H9 (cell line): ENCODE measurements around the gene HFE. TPM values are rescaled to one million over a fixed set of nuclear protein-coding genes. Genes with fewer than 3 reads are reported as not detected.

Source experiments
- DNase-seq: peaks from one replicate; pipeline ENCODE4 v3.0.0-alpha.2; 2017
- H2AFZ ChIP-seq: one replicate; pipeline ENCODE4 v1.6.1; 2013; ENCODE audit warnings: mild to moderate bottlenecking, low read length, control low read depth, moderate library complexity
- H2AK5ac ChIP-seq: 2 replicates; pipeline ENCODE4 v1.6.1; 2013; ENCODE audit warnings: low read length, control low read depth, mixed read lengths; ENCODE audit not compliant: insufficient read length
- H2BK120ac ChIP-seq: one replicate; pipeline ENCODE4 v1.6.1; 2013; ENCODE audit warnings: low read depth, mild to moderate bottlenecking, low read length, control low read depth, inconsistent platforms; ENCODE audit not compliant: poor library complexity, severe bottlenecking
- H2BK12ac ChIP-seq: 2 replicates; pipeline ENCODE4 v1.6.1; 2013; ENCODE audit warnings: low read length, control low read depth, mixed read lengths, low read depth; ENCODE audit not compliant: insufficient read length
- H2BK15ac ChIP-seq: 2 replicates; pipeline ENCODE4 v1.6.1; 2013; ENCODE audit warnings: low read depth, low read length, control low read depth
- H2BK20ac ChIP-seq: one replicate; pipeline ENCODE4 v1.6.1; 2013; ENCODE audit warnings: low read depth, mild to moderate bottlenecking, low read length, control low read depth, inconsistent platforms; ENCODE audit not compliant: poor library complexity, severe bottlenecking
- H2BK5ac ChIP-seq: 2 replicates; pipeline ENCODE4 v1.6.1; 2013; ENCODE audit warnings: low read length, control low read depth, mixed read lengths; ENCODE audit not compliant: insufficient read length
- H3K14ac ChIP-seq: 2 replicates; pipeline ENCODE4 v1.6.1; 2013; ENCODE audit warnings: low read length, control low read depth; ENCODE audit not compliant: insufficient read depth
- H3K18ac ChIP-seq: 2 replicates; pipeline ENCODE4 v1.6.1; 2013; ENCODE audit warnings: low read depth, mild to moderate bottlenecking, mixed read lengths, low read length, control low read depth; ENCODE audit not compliant: insufficient read length
- H3K23ac ChIP-seq: 2 replicates; pipeline ENCODE4 v1.6.1; 2013; ENCODE audit warnings: low read length, control low read depth, mixed read lengths, low read depth; ENCODE audit not compliant: insufficient read length
- H3K23me2 ChIP-seq: 2 replicates; pipeline ENCODE4 v1.6.1; 2013; ENCODE audit warnings: low read depth, mild to moderate bottlenecking, mixed read lengths, low read length, control low read depth; ENCODE audit not compliant: insufficient read length, poor library complexity, severe bottlenecking
- H3K27ac ChIP-seq: 2 replicates; pipeline ENCODE4 v1.5.1; 2013; ENCODE audit warnings: low read length, control low read depth, mixed read lengths, low read depth; ENCODE audit not compliant: insufficient read length
- H3K27me3 ChIP-seq: 2 replicates; pipeline ENCODE4 v1.6.1; 2013; ENCODE audit warnings: low read length, control low read depth, inconsistent platforms; ENCODE audit not compliant: insufficient read depth
- H3K4ac ChIP-seq: 2 replicates; pipeline ENCODE4 v1.6.1; 2013; ENCODE audit warnings: low read depth, mild to moderate bottlenecking, control low read depth, inconsistent platforms, low read length, moderate library complexity
- H3K4me1 ChIP-seq: 2 replicates; pipeline ENCODE4 v1.6.1; 2013; ENCODE audit warnings: low read length, control low read depth, inconsistent platforms; ENCODE audit not compliant: insufficient read depth
- H3K4me2 ChIP-seq: 2 replicates; pipeline ENCODE4 v1.6.1; 2013; ENCODE audit warnings: low read length, control low read depth, mixed read lengths; ENCODE audit not compliant: insufficient read length, insufficient read depth
- H3K56ac ChIP-seq: 2 replicates; pipeline ENCODE4 v1.6.1; 2013; ENCODE audit warnings: low read depth, mild to moderate bottlenecking, mixed read lengths, low read length, control low read depth; ENCODE audit not compliant: insufficient read length
- H3K79me1 ChIP-seq: 2 replicates; pipeline ENCODE4 v1.6.1; 2013; ENCODE audit warnings: low read depth, mild to moderate bottlenecking, moderate library complexity, low read length, control low read depth, inconsistent platforms; ENCODE audit not compliant: insufficient read depth, poor library complexity, severe bottlenecking
- H3K79me2 ChIP-seq: 2 replicates; pipeline ENCODE4 v1.6.1; 2013; ENCODE audit warnings: low read length, control low read depth, inconsistent platforms; ENCODE audit not compliant: insufficient read depth
- H3K9ac ChIP-seq: 2 replicates; pipeline ENCODE4 v1.6.1; 2013; ENCODE audit warnings: low read length, control low read depth, mixed read lengths; ENCODE audit not compliant: insufficient read length; ENCODE audit errors: extremely low read depth
- H3K9me3 ChIP-seq: one replicate; pipeline ENCODE4 v1.6.1; 2013; ENCODE audit warnings: low read depth, low read length, inconsistent platforms; ENCODE audit not compliant: control insufficient read depth
- H3T11ph ChIP-seq: one replicate; pipeline ENCODE4 v1.6.1; 2013; ENCODE audit warnings: mild to moderate bottlenecking, low read length, control low read depth, inconsistent platforms
- H4K20me1 ChIP-seq: one replicate; pipeline ENCODE4 v1.6.1; 2013; ENCODE audit not compliant: control insufficient read depth, insufficient read length, insufficient read depth
- H4K5ac ChIP-seq: 2 replicates; pipeline ENCODE4 v1.6.1; 2013; ENCODE audit warnings: low read depth, mild to moderate bottlenecking, mixed read lengths, low read length, control low read depth; ENCODE audit not compliant: insufficient read length
- H4K8ac ChIP-seq: replicated peaks from 2 replicates; pipeline ENCODE4 v1.6.1; 2013; ENCODE audit warnings: low read length, control low read depth, mixed read lengths, low read depth; ENCODE audit not compliant: insufficient read length
- H4K91ac ChIP-seq: 2 replicates; pipeline ENCODE4 v1.6.1; 2013; ENCODE audit warnings: low read depth, mild to moderate bottlenecking, moderate library complexity, mixed read lengths, low read length, control low read depth; ENCODE audit not compliant: insufficient read length
- H3K27ac Mint-ChIP-seq, 3 experiments: 2 replicates in 2 of 3; 3 replicates in 1 of 3; pipeline ENCODE4 v1.8.0; 2020 to 2021; ENCODE audit warnings: mixed read lengths in 3 of 3, mild to moderate bottlenecking in 1 of 3, moderate library complexity in 1 of 3
- H3K27me3 Mint-ChIP-seq: 2 replicates; pipeline ENCODE4 v1.8.0; 2021; ENCODE audit warnings: low read depth, mild to moderate bottlenecking, moderate library complexity, mixed read lengths
- H3K36me3 Mint-ChIP-seq, 3 experiments: 2 replicates in 2 of 3; 3 replicates in 1 of 3; pipeline ENCODE4 v1.8.0; 2020 to 2021; ENCODE audit warnings: low read depth in 3 of 3, mixed read lengths in 3 of 3; ENCODE audit not compliant: insufficient read depth in 1 of 3
- H3K4me1 Mint-ChIP-seq, 2 experiments: 2 replicates each; pipeline ENCODE4 v1.8.0; 2020; ENCODE audit warnings: mixed read lengths in 2 of 2
- H3K4me3 Mint-ChIP-seq, 2 experiments: 2 replicates in 1 of 2; 3 replicates in 1 of 2; pipeline ENCODE4 v1.8.0; 2020 to 2021; ENCODE audit warnings: mild to moderate bottlenecking in 2 of 2, mixed read lengths in 2 of 2, moderate library complexity in 1 of 2
- H3K9me3 Mint-ChIP-seq, 2 experiments: 2 replicates in 1 of 2; 3 replicates in 1 of 2; pipeline ENCODE4 v1.8.0; 2020; ENCODE audit warnings: mild to moderate bottlenecking in 2 of 2, mixed read lengths in 2 of 2, moderate library complexity in 1 of 2
- CTCF ChIP-seq: fragments of 200-600 bp; sonication (generic); conservative IDR thresholded peaks from 3 replicates; pipeline ENCODE4 v1.8.0; 2021; ENCODE audit warnings: antibody characterized with exemption, mild to moderate bottlenecking
- WGBS: extraction: QIAGEN DNeasy Blood & Tissue Kit; methylation state at CpG from one replicate; pipeline ENCODE4 v1.1.7; 2013; ENCODE audit warnings: missing lambda C conversion rate, low lambda C conversion rate, mixed read lengths; ENCODE audit not compliant: insufficient read length; ENCODE audit errors: extremely low coverage; 5-methylcytosine and 5-hydroxymethylcytosine counted together
- total RNA-seq: library from RNA; stranded (reverse); gene quantifications from 2 replicates; pipeline ENCODE4 v1.2.1, GENCODE V29; 2021

The HFE gene
- total RNA-seq, 1 experiment from 2014 or later: 0.98 TPM

GRCh38 chr6:26129656-26130055 lies 42.4 kb downstream of the HFE start:
- Histone ChIP-seq H3K4me2 (no peak overlapping the region), H2BK120ac (no peak overlapping the region), H3K27ac (no peak overlapping the region), H3K18ac (no peak overlapping the region), H2AK5ac (no peak overlapping the region), H3K79me2 (peaks cover 6% of the 10 kb centered on the region; the same call in 1 of the 2 replicates), H3K79me1 (no peaks in the 10 kb centered on the region), H2BK20ac (no peak overlapping the region), H4K20me1 (no peaks in the 10 kb centered on the region), H2BK15ac (no peak overlapping the region), H3K9ac (no peak overlapping the region), H2AFZ (no peak overlapping the region), H4K8ac (no peak overlapping the region), H4K91ac (no peak overlapping the region), H3K4ac (no peak overlapping the region), H3K23ac (no peak overlapping the region), H3K14ac (no peak overlapping the region), H2BK5ac (no peak overlapping the region), H3T11ph (no peak overlapping the region), H3K23me2 (peaks cover 3% of the 10 kb centered on the region), H3K4me1 (no peaks in the 10 kb centered on the region), H3K56ac (no peak overlapping the region), H3K9me3 (no peaks in the 10 kb centered on the region), H3K27me3 (no peaks in the 10 kb centered on the region), H2BK12ac (no peak overlapping the region), H4K5ac (no peak overlapping the region)
- DNase-seq: no peak
- whole genome bisulfite sequencing: no CpG with 5 or more reads among the region's 1 CpG
- TF ChIP-seq CTCF: no peak
- H3K9me3 Mint-ChIP-seq: peaks cover 2 to 3% of the 10 kb centered on the region in 2 experiments; a peak in 3 of 5 replicates
- H3K27me3 Mint-ChIP-seq: no peaks in the 10 kb centered on the region
- H3K27ac Mint-ChIP-seq: no peak overlapping the region; a peak in 1 of 7 replicates
- H3K4me3 Mint-ChIP-seq: no peak overlapping the region
- H3K4me1 Mint-ChIP-seq: peaks cover 16 to 22% of the 10 kb centered on the region in 2 experiments
- H3K36me3 Mint-ChIP-seq: peaks cover 1 to 13% (median 9%) of the 10 kb centered on the region in 3 experiments
